RKO (cell line): Measurements from ENCODE around the gene FXYD7.

Source experiments
- DNase-seq: peaks from one replicate; pipeline ENCODE4 v3.0.0-alpha.2; 2016; ENCODE audit warnings: low spot score

The FXYD7 gene

GRCh38 chr19:35202722-35203688, 60.0 kb downstream of the FXYD7 start:
- DNase-seq: no peak
